HuH-7.5 (cell line): ENCODE results near the gene TLL2.

Experiments
- DNase-seq: peaks from one replicate; pipeline ENCODE4 v3.0.0; 2011; ENCODE audit warnings: low spot score

The TLL2 gene

DNA sequence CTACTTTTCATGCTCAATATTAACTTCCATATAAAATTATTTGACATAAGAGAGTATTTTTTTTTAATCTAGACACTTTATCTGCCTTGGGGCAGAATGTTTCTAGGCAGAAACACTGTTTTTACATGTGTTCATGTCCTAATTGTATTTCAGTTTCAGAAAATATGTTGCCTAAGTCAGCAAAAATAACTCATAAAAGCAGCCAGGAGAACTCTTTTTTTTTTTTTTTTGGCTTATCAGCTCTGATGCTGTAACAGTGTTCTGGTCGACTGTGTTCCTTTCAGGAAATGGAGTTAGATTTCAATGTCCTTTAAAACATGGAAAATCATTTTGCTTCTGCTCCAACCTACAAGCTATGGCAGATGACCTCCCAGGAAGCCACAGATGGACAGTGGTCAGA lies 91.7 kb downstream of the TLL2 start:
- DNase-seq = no peak

GRCh38 chr10:96420228-96421009 lies 93.3 kb downstream of the TLL2 start:
- no peak for DNase-seq

DNA sequence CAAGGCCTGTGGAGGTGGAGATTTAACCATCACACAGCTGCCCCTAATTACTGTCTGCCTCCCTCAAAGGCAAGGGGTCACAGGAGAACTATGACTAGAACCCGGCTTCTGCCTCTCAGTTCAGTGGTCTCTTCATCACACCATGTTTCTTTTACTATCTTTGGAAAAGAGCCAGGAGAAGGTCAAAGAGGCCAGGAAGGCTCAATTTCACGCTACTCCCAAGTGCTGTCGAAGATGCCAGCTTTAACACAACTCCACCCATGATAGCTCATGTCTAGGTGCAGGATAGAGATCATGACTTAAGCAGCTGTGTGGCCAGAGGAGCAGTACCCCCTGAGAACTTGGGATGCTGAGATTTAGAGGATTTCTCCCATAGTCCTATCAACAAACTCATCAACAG lies 94.4 kb downstream of the TLL2 start:
- DNase-seq = no peak

GRCh38 chr10:96418582-96418981 lies 95.1 kb downstream of the TLL2 start:
- DNase-seq = no peak

- DNase-seq = no peak
Observed at GRCh38 chr10:96417441-96417840, 96.3 kb downstream of the TLL2 start.

DNA sequence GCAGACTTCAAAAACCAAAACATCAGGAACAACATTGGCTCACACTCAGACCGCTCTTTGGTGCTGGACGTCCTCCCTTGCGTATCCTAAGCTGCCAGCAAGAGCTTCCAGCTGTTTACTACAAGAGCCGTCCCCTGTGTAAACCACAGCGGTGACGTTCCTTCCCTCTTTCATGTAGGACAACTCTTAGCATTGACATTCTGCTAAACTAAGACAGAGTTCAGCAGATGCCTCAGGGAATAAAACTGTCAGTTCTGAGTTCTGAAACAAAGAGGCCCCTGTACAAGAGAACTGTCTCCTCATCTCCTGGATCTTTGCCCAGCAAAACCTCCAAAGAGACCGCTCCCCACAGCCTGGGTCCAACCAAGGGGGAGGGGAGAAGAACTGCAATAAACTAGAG lies 97.1 kb downstream of the TLL2 start:
- DNase-seq = no peak

GRCh38 chr10:96415891-96416554 lies 97.7 kb downstream of the TLL2 start:
- no peak for DNase-seq

- no peak for DNase-seq
Observed at GRCh38 chr10:96415150-96415890, 98.4 kb downstream of the TLL2 start.

GRCh38 chr10:96414303-96414702 lies 99.4 kb downstream of the TLL2 start:
- no peak for DNase-seq

GRCh38 chr10:96413151-96413787 lies 100.5 kb downstream of the TLL2 start:
- DNase-seq = no peak

DNA sequence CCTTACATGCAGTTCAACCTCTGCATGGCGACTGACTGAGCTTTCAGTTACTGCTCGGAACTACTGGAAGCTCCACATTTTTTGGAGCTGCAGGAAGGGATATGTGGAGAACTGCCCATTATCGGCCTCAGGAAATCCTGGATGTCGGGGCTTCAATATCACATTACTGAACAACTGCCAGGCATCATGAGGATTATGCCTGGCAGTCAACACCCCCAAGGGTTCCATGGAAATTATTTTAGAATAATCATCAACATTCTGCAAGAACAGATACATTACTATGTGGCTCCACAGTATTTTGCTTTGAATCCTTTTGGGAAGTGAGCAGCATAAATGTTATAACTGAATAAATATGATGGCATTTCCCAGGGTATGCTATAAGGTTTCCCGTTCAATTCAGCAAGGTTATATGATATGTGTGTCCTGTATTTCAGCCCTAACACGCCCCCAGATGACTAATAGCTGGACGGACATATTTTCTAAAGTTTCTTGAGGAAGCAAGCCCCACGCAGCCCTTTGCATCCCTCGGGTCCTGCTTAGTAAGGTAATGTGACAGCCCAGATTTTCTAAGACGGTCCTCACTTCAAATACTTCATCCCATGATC lies 101.9 kb downstream of the TLL2 start:
- DNase-seq = no peak

- DNase-seq = no peak
Observed at GRCh38 chr10:96410296-96410695, 103.4 kb downstream of the TLL2 start.

DNA sequence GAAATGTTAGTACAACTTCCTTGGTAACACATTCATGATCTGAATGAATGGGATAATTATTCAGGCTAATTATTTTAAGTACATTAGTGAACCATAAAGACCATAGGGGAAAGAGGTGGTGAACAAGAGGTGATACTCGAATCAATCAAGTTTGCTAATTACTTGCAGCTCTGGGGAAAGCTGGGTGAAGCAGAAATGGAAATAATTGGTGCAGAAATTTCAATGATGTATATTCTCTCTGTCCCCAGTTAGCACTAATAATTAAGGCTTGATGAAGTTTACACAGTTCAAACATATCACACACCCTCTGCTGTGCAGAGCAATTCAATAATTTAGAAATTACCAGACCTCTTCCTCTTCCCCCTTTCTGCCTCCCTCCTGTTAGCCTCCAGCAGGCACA lies 105.5 kb downstream of the TLL2 start:
- DNase-seq = no peak

DNA sequence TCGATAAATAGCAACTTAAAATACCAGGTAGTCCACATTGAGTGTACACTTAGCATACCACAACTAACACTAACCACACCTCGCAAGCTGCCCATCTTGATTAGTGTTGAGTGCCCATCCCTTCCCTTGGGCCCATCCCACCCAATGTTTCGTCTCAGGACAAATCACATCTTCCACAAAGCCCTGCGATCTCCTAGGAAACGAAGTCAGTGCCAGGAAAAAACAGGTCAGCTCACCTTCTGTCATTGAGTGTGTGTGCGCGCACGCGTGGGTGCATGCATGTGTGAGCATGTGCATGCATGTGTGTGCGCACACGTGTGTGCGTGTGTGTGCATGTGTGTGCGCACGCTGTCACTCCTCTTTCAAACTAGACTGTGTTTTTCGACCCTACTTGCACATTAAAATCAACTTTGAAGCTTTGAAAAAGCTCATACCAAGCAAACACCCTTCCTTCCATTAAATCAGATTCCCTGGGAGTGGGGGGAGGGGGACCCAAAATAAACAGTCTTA lies 106.1 kb downstream of the TLL2 start:
- no peak for DNase-seq

GRCh38 chr10:96406091-96406490 lies 107.6 kb downstream of the TLL2 start:
- DNase-seq = no peak

- no peak for DNase-seq
Observed at GRCh38 chr10:96402417-96403305, 111.1 kb downstream of the TLL2 start.

- DNase-seq = no peak
Observed at GRCh38 chr10:96401036-96401435, 112.7 kb downstream of the TLL2 start.

- DNase-seq = no peak
Observed at GRCh38 chr10:96400465-96400864, 113.3 kb downstream of the TLL2 start.

DNA sequence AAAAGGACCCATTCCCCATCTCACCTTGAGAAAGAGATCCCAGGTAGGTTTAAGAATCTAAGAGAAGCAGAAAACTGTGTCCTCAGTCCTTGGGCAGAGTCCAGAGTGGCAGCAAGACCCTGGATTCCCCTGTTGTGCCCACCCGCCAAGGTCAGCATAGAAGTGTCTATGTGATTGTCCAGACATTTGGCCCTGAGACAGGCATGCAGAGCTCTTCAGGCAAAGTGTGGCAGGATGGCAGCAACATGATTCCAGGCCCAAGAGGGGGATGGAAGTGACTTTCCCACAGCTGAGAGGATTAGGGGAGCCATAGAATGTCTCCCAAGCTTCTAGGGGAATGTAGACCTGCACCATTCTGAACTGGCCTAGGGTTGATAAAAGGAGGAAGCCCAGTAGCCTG lies 115.8 kb downstream of the TLL2 start:
- DNase-seq = no peak

DNA sequence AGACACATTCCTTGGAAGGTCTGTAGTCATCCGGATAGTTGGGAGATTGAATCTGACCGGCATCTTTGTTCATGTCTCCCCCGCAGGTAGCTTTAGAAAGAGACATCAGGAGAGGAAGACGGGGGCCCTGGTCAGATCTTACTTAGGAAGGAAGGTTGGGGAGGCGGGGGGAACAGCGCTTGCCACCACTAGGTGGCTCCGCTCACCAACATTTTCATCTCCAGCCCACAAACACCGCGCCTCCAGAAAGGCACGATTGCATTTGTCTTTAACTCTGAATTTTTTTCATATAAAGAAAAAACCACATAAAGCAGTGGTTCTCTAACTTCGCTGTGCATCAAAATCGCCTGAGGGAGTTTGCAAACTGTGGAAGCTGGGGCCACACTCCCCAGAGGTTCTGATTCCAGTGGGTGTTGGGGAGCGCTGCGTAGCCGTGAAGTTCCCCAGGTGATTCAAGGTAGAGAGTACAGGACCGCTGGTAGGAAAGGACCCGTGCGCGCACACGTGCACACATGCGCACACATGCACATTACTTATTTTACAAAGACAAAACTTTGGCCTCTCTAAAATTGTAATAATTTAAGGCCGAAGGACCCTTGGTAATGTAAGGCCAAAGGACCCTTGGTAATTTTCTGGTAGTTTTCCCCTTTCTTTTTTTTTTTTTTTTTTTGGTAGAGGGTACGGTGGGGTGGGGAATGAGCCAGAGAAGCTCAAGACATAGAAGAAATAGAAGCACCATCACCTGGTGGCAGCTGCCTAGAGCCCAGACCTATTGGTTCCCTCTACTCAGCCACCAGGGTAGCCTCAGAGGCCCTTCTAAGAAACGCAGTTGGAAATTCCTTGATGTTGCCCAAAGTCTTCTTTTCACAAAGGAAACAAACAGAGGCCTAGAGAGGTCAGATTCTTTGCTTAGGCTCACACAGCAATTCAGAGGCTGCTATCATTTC lies 117.5 kb downstream of the TLL2 start:
- DNase-seq = peak; percentile 79
